HG03103 (cell line): ENCODE results near the gene KRTAP10-5.

Experiments
- ATAC-seq: cut with Tn5 transposase; IDR thresholded peaks from one replicate; pipeline ENCODE4 v1.9.1; 2021; ENCODE audit warnings: low read depth; ENCODE audit not compliant: unreplicated experiment

The KRTAP10-5 gene

DNA sequence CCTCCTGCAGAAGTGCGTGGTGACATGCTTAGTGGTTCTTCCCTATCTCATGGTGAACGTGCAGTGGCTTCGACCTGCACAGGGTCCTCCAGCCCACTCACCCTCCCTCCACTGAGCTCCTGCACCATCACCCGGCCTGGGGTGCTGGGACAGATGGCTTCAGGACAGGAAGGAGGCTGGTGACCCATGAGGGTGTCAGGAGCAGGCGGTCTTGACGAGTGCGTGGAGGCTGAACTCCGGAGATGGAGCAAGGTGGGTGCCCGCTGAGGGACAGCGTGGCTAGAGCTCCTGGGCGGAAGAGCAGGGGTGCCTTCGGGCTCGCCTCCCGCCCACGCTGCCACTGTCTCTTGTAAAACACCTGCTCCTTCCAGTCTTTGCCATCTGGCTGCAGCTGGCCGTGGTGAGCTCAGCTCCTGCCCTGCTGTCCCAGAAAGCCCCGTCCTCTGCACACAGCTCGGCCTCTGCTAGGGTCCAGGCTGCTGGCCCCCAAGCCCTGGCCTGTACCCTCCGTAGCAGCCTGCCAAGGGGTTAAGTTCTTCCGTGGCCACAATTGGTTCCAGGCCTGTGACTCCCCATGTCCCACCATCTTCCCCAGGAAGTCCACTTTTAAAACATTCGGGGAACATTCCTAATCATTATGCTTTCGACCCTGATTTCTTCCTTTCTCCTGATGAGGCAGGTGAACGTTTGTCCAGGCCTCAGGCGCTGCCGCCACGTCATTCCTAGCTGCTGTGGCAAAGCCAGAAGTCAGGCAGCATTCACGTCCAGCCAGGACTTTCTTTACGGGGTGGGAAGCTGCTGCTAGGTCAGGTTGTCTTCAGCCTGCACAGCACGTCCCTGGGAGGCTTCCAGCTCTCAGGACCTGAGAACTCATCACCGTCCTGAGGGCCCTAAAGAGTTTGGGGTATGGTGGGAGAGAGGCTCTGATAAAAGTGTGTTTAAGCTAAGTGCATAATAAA, 48.5 kb downstream of the KRTAP10-5 start:
- ATAC-seq: no peak

DNA sequence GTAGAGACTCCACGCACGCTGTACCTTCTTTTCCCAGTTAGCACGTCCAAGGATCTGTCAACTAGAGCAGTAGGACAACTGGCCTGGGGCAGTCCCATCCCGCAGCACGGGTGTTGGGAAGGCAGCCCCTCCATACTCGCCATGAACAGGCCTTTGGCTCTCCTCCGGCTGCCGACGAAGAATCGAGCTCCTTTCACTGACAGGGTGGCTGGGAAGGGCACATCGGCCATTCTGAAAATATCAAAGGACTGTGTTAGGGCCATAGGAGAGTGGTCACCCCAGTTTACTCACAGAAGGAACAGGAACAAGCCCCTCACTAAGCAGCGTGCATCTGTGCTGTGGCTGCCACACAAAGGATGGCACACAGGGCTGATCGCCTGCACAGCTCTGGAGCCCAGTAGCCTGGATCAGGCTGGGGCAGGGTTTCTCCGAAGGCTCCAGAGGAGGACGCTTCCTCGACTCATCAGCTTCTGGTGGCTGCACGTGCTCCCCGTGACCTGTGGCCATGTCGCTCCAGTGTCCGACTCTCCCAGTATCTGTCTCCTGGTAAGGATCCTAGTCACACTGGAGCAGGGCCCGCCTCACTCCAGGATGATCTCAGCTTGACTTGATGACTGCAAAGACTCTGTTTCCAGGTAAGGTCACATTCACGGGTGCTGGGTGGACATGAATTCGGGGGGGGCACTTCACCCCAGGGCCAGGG, 49.4 kb downstream of the KRTAP10-5 start:
- ATAC-seq: no peak

DNA sequence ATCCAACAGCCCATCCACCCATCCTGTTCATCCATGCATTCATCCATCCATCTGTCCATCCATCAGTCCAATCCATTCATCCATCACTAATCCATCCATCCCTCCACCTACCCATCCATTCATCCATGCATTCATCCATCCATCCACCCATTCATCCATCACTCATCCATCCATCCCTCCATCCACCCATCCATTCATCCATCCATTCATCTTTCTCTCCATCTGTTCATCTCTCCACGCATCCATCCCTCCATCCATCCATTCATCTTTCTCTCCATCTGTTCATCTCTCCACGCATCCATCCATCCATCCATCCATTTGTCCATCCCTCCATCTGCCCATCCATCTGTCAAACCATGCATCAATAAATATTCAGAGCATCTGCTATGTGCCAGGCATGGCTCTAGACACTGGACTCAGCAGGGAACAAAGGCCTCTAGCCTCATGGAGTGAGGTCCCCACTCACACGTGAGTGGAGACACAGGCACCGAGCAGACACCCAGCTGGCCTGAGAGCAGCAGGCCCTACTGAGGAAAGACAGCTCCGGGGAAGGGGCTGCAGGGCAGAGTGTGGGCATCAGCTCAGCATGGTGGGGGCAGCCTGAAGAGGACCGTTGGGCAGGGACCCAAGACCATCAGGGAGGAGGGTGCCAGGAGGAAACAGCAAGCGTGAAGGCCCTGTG, 50.0 kb downstream of the KRTAP10-5 start:
- no peak for ATAC-seq

DNA sequence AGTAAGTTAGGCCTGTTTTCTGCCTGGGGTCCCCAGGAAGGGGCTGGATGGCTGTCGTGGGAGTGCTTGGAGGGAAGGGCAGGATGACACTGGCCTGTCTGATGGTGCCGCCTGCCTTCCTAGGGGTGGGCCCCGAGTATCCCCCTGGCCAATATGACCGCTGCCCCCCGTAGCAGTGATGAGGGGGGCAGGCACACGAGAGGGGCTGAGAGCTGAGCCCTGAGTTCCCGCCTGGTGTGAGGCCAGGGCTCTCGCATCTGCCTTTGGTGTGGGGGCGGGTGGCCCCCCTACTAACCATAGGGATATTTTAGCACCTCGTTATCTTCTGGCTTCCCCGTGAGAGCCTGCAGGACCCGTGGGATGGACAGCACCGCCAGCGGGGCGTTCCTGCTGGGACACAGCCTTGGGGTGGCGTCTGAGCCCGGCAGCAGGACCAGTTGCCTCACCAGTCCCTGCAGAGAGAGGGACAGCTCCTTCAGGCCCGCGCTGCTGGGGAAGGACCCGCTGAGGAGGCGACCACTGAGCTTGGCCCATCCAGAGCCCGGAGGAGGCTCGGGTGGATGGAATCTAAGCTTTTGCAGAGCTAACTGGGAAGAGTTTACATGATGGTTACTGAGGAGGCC, 50.8 kb downstream of the KRTAP10-5 start:
- ATAC-seq: no peak
